Bronchial epithelial cell (primary cell): ENCODE data around the gene ZBTB16. TPM values are rescaled to one million over a fixed set of nuclear protein-coding genes. Genes with fewer than 3 reads are reported as not detected.

Experiments
- DNase-seq: peaks from one replicate; pipeline ENCODE4 v3.0.0-alpha.2; 2010; ENCODE audit warnings: low read depth
- FAIRE-seq: peaks from 2 replicates; lab custom pipeline; 2011; peaks lifted over from hg19 to GRCh38; lab: Jason Lieb, UNC
- H3K27me3 ChIP-seq: 2 replicates; pipeline ENCODE4 v1.5.1; 2011; ENCODE audit warnings: low read length; ENCODE audit not compliant: control insufficient read depth, insufficient read depth
- H3K36me3 ChIP-seq: 2 replicates; pipeline ENCODE4 v1.5.1; 2011; ENCODE audit warnings: low read length; ENCODE audit not compliant: control insufficient read depth, insufficient read depth
- H3K4me3 ChIP-seq: 2 replicates; pipeline ENCODE4 v1.5.1; 2011; ENCODE audit warnings: mild to moderate bottlenecking, low read depth, low read length, control low read depth
- CTCF ChIP-seq: IDR thresholded peaks from 2 replicates; pipeline ENCODE4 v1.5.1; 2011; ENCODE audit warnings: mild to moderate bottlenecking, moderate library complexity, low read length, control low read depth, inconsistent platforms; ENCODE audit not compliant: insufficient read depth, severe bottlenecking
- total RNA-seq: library from RNA; depleted of rRNA; stranded (reverse); fragments of >200 nt; gene quantifications from 2 replicates; pipeline ENCODE4 v1.2.1, GENCODE V29; 2014

ZBTB16 gene
- total RNA-seq, 1 donor from 2014 or later: 3.2 TPM

DNA sequence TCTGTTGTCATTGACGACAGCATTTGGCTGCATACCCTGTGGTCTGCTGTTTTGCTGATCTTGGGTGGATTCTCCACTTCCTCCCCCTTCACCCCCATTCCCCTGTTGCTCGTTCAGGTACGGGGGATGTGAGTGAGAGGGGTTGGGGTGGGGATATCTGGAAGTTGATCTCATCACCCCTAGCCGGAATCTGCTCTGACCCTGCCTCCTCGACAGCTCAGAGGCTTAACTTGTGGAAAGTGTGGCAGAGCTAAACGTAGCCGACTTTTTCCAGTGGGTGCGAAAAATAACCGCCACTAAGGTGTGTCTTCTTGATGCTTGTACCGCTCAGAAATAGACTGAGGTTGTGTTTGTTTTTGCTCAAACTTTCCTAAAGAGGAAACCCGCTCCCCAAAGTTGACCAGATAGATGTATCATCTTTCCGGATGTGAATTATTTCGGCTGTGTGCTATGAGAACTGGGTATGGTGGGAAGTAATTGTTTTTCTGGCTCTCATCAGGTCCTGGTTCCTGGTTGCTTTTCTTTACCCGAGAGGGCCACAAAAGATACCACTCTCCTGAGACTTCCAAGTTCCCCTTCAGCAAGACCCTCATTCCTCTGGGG is 6.6 kb downstream of the ZBTB16 start:
- no peak for TF ChIP-seq CTCF
- Histone ChIP-seq H3K27me3 (peaks cover 16% of the 10 kb centered on the region), H3K36me3 (peaks cover 20% of the 10 kb centered on the region), H3K4me3 (no peak overlapping the region)
- DNase-seq (no peak), FAIRE-seq (no peak)

- Histone ChIP-seq H3K4me3 (no peak overlapping the region), H3K27me3 (peaks cover 7% of the 10 kb centered on the region), H3K36me3 (peaks cover 16% of the 10 kb centered on the region)
- FAIRE-seq: peak; percentile 43
- no peak for TF ChIP-seq CTCF
- no peak for DNase-seq
Observed at GRCh38 chr11:114068327-114068726, 8.8 kb downstream of the ZBTB16 start.

GRCh38 chr11:114070464-114071139 is 11.1 kb downstream of the ZBTB16 start:
- Histone ChIP-seq H3K4me3 (no peak overlapping the region), H3K36me3 (peaks cover 3% of the 10 kb centered on the region), H3K27me3 (peaks cover 2% of the 10 kb centered on the region)
- no peak for TF ChIP-seq CTCF
- FAIRE-seq: no peak
- DNase-seq: no peak

DNA sequence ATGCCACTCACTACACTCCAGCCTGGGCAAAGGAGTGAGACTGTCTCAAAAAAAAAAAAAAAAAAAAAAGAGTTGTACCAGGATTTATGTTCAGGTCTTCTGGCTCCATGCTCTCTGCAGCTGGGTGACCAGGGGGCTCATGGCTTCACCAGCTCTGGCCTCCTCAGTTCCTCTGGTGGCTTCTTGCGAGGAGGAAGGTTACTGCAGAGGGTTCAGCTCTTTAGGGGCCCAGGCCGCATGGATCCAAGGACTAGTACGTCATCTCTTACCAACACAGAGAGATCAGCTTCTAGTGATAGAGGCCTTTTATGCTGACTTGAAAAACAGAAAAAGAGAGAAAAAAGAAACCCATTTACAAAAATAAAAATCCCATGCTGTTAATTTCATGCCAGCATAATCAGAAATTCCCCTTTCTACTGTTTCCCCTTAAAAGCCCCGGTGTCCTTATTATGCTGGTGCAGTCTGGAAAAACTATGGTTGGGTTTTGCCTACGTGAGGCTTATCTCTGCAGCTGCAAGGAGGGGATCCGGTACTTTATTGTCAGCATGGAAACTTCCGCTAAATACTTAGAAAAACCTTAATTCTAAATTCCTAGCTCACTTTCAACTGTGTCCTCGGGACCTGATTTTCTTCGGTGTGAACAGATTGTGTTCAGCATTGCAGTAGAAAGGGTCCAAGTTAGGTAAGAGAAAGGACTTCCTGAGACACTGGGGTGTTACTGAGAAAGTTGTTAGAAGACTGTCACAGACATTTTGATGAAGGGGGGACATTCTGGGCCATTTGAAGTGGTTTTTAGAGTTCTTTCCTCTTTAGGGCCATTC is 13.7 kb downstream of the ZBTB16 start:
- peak; percentile 40 for FAIRE-seq
- DNase-seq: no peak
- Histone ChIP-seq H3K36me3 (peaks cover 6% of the 10 kb centered on the region), H3K4me3 (no peak overlapping the region), H3K27me3 (peaks cover 9% of the 10 kb centered on the region)
- TF ChIP-seq CTCF: no peak

GRCh38 chr11:114073828-114074381 is 14.4 kb downstream of the ZBTB16 start:
- Histone ChIP-seq H3K27me3 (peaks cover 7% of the 10 kb centered on the region), H3K36me3 (peaks cover 6% of the 10 kb centered on the region), H3K4me3 (no peak overlapping the region)
- DNase-seq (no peak), FAIRE-seq (no peak)
- TF ChIP-seq CTCF: no peak
